BLaER1 treated with 17β-estradiol and CSF1 and Interleukin-3, amounts not matched to agents 10 nM and 100 nM (cell line): ENCODE measurements around the gene PSMB10.

ENCODE experiments used
- H3K27ac ChIP-seq, 11 experiments: shearing (Covaris generic); formaldehyde crosslinking; 2 replicates each; pipeline ENCODE4 v1.8.1; 2022
- H3K27me3 ChIP-seq, 11 experiments: shearing (Covaris generic); formaldehyde crosslinking; 2 replicates each; pipeline ENCODE4 v1.8.1; 2022
- H3K36me3 ChIP-seq, 11 experiments: shearing (Covaris generic); formaldehyde crosslinking; 2 replicates each; pipeline ENCODE4 v1.8.1; 2022
- H3K4me1 ChIP-seq, 10 experiments: shearing (Covaris generic); formaldehyde crosslinking; 2 replicates each; pipeline ENCODE4 v1.8.1; 2022
- H3K4me2 ChIP-seq, 11 experiments: shearing (Covaris generic); formaldehyde crosslinking; 2 replicates each; pipeline ENCODE4 v1.8.1; 2022
- H3K4me3 ChIP-seq, 10 experiments: shearing (Covaris generic); formaldehyde crosslinking; 2 replicates each; pipeline ENCODE4 v1.8.1; 2022
- H3K9ac ChIP-seq, 11 experiments: shearing (Covaris generic); formaldehyde crosslinking; 2 replicates each; pipeline ENCODE4 v1.8.1; 2022
- H3K9me3 ChIP-seq, 11 experiments: shearing (Covaris generic); formaldehyde crosslinking; replicated peaks in 1 of 11; 2 replicates each; pipeline ENCODE4 v1.8.1; 2022
- H4K20me1 ChIP-seq, 11 experiments: shearing (Covaris generic); formaldehyde crosslinking; 2 replicates each; pipeline ENCODE4 v1.8.1; 2022
- Cebpa-rat ChIP-seq, 11 experiments: shearing (Covaris generic); IDR thresholded peaks; 2 replicates each; pipeline ENCODE4 v1.8.1; 2022

The PSMB10 gene

DNA sequence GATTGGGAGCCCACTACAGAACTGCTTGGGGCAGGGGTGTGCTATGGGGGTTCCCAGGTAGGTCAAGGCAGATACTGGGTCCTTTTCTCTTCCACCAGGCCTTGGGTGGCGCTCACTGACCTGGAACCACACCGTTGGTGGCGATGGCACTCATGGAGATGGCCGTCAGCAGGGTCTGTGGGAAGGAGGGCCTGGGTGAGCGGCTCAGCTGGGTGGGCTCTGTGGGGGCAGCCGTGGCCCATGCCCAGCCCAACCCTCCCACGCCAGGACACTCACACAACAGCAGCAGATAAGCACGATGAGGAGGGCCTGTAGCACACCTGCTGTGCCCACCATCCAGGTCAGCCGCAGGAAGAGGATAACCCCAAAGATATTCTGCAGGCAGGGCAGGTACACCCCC, 21.0 kb upstream of the PSMB10 start:
- H3K9ac ChIP-seq, result no peak overlapping the region
- no peak for TF ChIP-seq Cebpa-rat (IDR thresholded peaks at IDR 0.05)
- H3K4me3 ChIP-seq, result no peak overlapping the region
- no peaks in the 10 kb centered on the region for H3K9me3 ChIP-seq
- H3K27ac ChIP-seq, result no peak overlapping the region
- H3K4me2 ChIP-seq, result no peak overlapping the region
- H3K36me3 ChIP-seq, result peaks cover 18 to 98% (median 66%) of the 10 kb centered on the region in 11 experiments; a peak in 21 of 22 replicates
- H3K27me3 ChIP-seq, result no peaks in the 10 kb centered on the region
- peaks cover 0 to 7% (median 0%) of the 10 kb centered on the region in 10 experiments; a peak in 6 of 20 replicates for H3K4me1 ChIP-seq
- H4K20me1 ChIP-seq, result peaks cover 0 to 19% (median 0%) of the 10 kb centered on the region in 11 experiments; a peak in 5 of 22 replicates

DNA sequence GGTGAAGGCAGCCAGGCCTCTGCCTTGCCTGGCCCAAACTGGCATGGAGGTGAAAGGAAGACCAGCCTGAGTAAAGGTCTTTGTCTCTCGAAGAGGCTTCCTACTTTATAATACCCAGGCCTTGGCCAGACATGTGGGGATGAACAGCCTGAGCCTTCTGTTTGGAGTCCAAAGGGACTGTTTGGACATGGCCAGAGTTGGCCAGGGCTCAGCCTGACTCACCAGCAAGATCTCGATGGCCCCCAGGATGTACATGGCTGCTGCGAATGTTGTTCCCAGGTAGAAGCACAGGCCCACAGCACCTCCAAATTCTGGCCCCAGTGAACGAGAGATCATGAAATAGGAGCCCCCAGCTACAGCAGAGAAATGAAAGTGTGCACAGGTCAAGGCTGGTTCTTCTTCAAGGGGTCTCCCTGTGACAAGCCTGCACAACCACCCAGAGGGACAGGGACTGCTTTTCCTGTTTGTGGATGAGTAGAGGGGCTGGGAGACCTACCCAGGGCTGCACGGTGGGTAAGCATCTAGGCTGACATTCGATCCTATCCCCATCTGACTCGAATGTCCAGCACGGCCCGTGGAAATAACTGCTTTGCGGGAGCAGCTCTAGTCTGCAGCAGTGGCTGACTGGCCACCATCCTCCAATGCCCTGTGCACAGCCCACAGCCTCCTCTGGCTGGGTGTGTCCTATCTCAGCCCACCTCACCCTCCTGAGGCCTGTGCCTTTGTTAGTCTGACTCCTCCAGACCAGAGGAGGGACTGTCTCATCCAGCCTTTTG, 18.0 kb upstream of the PSMB10 start:
- no peak overlapping the region for H3K27ac ChIP-seq
- 0 out of 22 replicates have a peak overlapping the region, but pooled peaks of 1 of the 11 experiments have one; percentile 17 for H3K9ac ChIP-seq
- peaks cover 0 to 24% (median 0%) of the 10 kb centered on the region in 11 experiments; a peak in 3 of 22 replicates for H4K20me1 ChIP-seq
- TF ChIP-seq Cebpa-rat (IDR thresholded peaks at IDR 0.05), result no peak
- no peak overlapping the region for H3K4me3 ChIP-seq
- peaks cover 0 to 7% (median 0%) of the 10 kb centered on the region in 10 experiments; a peak in 6 of 20 replicates for H3K4me1 ChIP-seq
- H3K4me2 ChIP-seq, result peak overlapping the region in 1 of 11 experiments; percentile 18; a peak in 1 of 22 replicates
- H3K36me3 ChIP-seq, result peaks cover 19 to 98% (median 63%) of the 10 kb centered on the region in 11 experiments; a peak in 20 of 22 replicates
- H3K9me3 ChIP-seq, result no peaks in the 10 kb centered on the region
- H3K27me3 ChIP-seq, result no peaks in the 10 kb centered on the region

DNA sequence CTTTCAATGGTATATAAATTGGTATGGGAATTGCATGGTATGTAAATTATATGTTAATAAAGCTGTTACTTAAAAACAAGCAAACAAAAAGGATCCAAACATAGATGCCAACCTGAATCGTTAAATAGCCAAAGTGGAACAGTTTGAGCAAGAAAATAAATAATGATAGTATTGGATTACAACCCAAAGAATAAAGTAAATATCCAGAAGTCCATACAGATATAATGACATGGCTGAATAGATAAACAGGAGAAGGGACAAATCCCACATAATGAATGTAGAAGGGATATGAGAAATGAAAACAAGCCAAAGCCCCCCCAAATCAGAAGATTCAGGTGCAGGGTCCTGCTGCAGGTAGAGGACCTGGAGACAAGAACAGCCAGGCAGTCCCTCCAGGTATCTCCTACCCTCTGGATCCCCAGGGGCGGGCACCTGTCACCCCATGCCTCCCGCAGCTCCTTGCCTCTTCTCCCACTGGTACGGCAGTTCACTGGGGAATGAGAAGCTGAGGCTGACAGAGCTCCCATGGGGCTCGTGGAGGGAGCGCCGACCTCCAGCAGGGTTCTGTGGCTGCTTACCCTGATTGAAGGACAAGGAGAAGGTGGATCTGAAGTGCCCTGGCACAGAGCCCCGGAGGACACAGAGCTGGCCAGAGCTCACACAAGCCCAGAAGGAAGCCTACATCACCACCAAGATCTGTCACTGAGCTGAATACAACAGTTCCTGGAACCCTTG, 17.2 kb upstream of the PSMB10 start:
- Histone ChIP-seq H3K9ac (no peak overlapping the region), H3K9me3 (no peaks in the 10 kb centered on the region), H3K27ac (no peak overlapping the region), H3K27me3 (no peaks in the 10 kb centered on the region), H4K20me1 (peaks cover 0 to 26% (median 0%) of the 10 kb centered on the region in 11 experiments; a peak in 2 of 22 replicates), H3K4me1 (peaks cover 0 to 7% (median 0%) of the 10 kb centered on the region in 10 experiments; a peak in 6 of 20 replicates), H3K4me3 (no peak overlapping the region), H3K36me3 (peaks cover 17 to 98% (median 62%) of the 10 kb centered on the region in 11 experiments; a peak in 20 of 22 replicates), H3K4me2 (peak overlapping the region in 1 of 11 experiments; percentile 18; a peak in 2 of 22 replicates)
- no peak for TF ChIP-seq Cebpa-rat (IDR thresholded peaks at IDR 0.05)

DNA sequence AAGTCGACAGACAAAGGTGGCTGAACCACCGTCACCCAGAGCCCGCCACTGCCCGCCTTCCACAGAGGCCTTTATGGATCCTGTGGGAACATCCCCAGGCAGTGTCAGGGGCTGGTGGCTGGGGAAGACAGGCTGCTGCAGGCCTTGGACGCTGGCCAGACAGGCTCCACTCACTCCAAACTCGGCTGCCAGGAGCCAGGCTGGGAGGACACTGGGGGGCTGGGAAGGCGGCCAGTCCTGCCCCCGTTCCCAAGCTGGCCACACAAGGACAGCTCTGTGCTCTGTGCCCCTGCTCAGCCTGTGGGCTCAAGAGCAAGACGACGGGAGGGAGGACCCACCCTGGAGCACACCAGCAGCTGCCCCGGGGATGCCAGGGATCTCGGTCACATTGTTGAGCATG, 14.8 kb upstream of the PSMB10 start:
- peaks cover 0 to 13% (median 5%) of the 10 kb centered on the region in 10 experiments; a peak in 10 of 20 replicates for H3K4me1 ChIP-seq
- no peak overlapping the region for H3K27ac ChIP-seq
- H3K4me2 ChIP-seq, result no peak overlapping the region
- H3K36me3 ChIP-seq, result peaks cover 15 to 99% (median 71%) of the 10 kb centered on the region in 11 experiments; a peak in 20 of 22 replicates
- peaks cover 0 to 42% (median 0%) of the 10 kb centered on the region in 11 experiments; a peak in 3 of 22 replicates for H4K20me1 ChIP-seq
- H3K9me3 ChIP-seq, result no peaks in the 10 kb centered on the region
- no peak for TF ChIP-seq Cebpa-rat (IDR thresholded peaks at IDR 0.05)
- H3K27me3 ChIP-seq, result no peaks in the 10 kb centered on the region
- H3K4me3 ChIP-seq, result no peak overlapping the region
- no peak overlapping the region; a peak in 1 of 22 replicates for H3K9ac ChIP-seq

DNA sequence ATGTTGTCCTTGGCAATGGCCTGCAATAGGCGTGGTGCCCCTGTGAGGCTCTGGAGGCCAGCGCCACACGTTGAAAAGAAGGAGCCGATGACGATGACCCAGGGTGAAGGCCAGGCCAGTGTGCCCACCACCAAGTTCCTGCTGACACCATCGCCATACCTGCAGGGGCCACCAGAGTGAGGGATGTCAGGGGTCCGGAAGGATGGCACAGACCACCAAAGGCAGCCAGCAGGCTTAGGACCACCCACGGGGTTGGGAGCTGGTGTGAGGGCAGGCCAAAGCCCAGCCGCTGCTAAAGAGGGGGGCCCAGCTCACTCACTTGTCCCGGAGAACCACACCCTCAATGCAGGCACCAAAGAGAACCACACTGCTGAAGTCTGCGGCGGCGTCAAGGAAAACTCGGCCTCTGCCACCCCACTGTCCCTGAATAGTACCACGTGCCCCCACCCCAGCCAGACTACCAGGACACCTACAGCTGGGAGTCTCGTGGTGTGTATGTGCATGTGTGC, 13.7 kb upstream of the PSMB10 start:
- H3K4me2 ChIP-seq, result no peak overlapping the region
- H3K4me3 ChIP-seq, result no peak overlapping the region
- no peak for TF ChIP-seq Cebpa-rat (IDR thresholded peaks at IDR 0.05)
- peaks cover 24 to 99% (median 82%) of the 10 kb centered on the region in 11 experiments for H3K36me3 ChIP-seq
- no peaks in the 10 kb centered on the region for H3K9me3 ChIP-seq
- peaks cover 0 to 17% (median 8%) of the 10 kb centered on the region in 10 experiments; a peak in 10 of 20 replicates for H3K4me1 ChIP-seq
- no peak overlapping the region for H3K27ac ChIP-seq
- no peak overlapping the region for H3K9ac ChIP-seq
- no peaks in the 10 kb centered on the region for H3K27me3 ChIP-seq
- peaks cover 0 to 46% (median 0%) of the 10 kb centered on the region in 11 experiments; a peak in 3 of 22 replicates for H4K20me1 ChIP-seq

DNA sequence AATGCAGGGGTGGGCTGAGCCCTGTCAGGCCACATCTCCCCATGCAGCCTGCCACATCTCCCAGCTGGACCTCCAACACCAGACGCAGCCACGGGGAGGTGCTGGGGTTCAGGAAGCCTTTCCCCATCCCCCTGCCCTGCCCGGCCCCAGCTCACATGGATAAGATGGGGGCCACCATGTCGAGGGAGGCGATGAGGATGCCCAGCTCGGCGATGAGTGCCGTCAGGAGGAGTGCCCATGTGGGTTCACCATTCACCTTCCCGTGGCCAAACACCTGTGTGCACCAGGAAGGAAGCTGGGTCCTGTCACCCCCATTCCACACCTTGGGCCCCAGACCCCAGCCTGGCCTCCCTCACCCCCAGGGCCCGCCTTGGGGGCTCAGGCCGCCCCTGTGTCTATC, 13.0 kb upstream of the PSMB10 start:
- Histone ChIP-seq H3K4me3 (no peak overlapping the region), H3K36me3 (peaks cover 25 to 99% (median 83%) of the 10 kb centered on the region in 11 experiments), H3K9ac (no peak overlapping the region), H4K20me1 (peaks cover 0 to 49% (median 0%) of the 10 kb centered on the region in 11 experiments; a peak in 4 of 22 replicates), H3K4me2 (no peak overlapping the region), H3K27ac (no peak overlapping the region), H3K9me3 (no peaks in the 10 kb centered on the region), H3K27me3 (no peaks in the 10 kb centered on the region), H3K4me1 (peaks cover 0 to 17% (median 8%) of the 10 kb centered on the region in 10 experiments; a peak in 10 of 20 replicates)
- TF ChIP-seq Cebpa-rat (IDR thresholded peaks at IDR 0.05), result no peak

DNA sequence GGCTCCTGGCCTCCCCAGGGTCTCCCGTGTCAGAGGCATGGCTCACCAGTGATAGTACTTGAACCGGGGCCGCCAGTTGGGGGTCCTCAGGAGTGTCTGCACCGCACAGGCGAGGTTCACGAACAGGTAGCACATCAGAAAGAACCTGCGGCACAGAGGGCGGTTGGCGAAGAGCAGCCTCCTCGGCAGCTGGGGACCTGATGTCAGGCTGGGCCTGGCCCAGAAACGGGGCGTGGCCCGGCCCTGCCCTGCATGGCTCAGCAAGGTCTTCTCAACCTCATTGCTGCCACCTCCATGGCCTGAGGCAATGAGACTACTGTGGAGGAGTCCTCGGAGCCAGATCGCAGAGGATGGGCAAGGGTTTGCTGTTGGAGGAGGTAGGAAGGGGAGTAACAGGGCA, 11.4 kb upstream of the PSMB10 start:
- Histone ChIP-seq H3K27ac (no peak overlapping the region), H3K9me3 (no peaks in the 10 kb centered on the region), H3K4me2 (no peak overlapping the region), H3K36me3 (peaks cover 21 to 96% (median 79%) of the 10 kb centered on the region in 11 experiments; a peak in 21 of 22 replicates), H4K20me1 (peaks cover 0 to 60% (median 0%) of the 10 kb centered on the region in 11 experiments; a peak in 4 of 22 replicates), H3K9ac (no peak overlapping the region), H3K4me3 (no peak overlapping the region), H3K4me1 (peaks cover 0 to 10% (median 8%) of the 10 kb centered on the region in 10 experiments; a peak in 9 of 20 replicates), H3K27me3 (no peaks in the 10 kb centered on the region)
- no peak for TF ChIP-seq Cebpa-rat (IDR thresholded peaks at IDR 0.05)

DNA sequence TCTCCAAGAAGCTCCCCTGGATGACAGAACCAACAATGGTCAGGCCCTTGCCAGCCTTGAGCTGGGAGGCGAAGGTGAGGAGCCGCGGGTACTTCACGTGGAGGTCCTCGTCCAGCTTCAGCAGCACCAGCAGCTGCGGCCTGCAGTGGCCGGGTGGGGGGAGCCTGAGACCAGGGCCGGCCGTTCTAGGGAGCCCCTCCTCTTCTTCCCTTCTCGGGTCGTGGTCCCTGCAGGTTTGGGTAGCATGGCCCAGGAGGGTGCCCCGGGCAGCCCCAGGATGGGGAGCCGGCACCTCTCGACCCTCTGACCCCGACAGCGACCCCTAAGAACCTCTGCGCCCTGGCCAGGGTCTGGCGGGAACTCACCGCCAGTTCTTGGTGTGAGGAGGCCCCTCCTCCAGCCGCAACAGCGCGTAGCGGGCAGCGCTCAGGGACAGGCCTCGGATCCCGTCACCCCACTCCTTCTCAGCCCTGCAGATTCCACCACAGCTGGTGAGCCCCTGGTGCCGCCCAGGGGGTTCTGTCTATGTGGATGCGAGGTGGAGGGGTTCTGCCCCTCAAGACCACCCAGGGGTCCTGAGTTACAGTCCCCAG, 10.4 kb upstream of the PSMB10 start:
- Histone ChIP-seq H3K4me2 (peak overlapping the region in 6 of 11 experiments; percentile 5 to 41 (median 24); a peak in 6 of 22 replicates), H3K36me3 (peaks cover 21 to 96% (median 86%) of the 10 kb centered on the region in 11 experiments; a peak in 21 of 22 replicates), H3K4me3 (no peak overlapping the region), H3K27me3 (no peaks in the 10 kb centered on the region), H3K4me1 (peaks cover 0 to 16% (median 13%) of the 10 kb centered on the region in 10 experiments; a peak in 17 of 20 replicates), H3K9me3 (no peaks in the 10 kb centered on the region), H3K27ac (peak overlapping the region in 2 of 11 experiments; percentile 12 to 17; a peak in 1 of 22 replicates), H3K9ac (peak overlapping the region in 2 of 11 experiments; percentile 19 to 37; a peak in 1 of 22 replicates), H4K20me1 (peaks cover 0 to 69% (median 0%) of the 10 kb centered on the region in 11 experiments; a peak in 7 of 22 replicates)
- no peak for TF ChIP-seq Cebpa-rat (IDR thresholded peaks at IDR 0.05)
